Kidney (tissue), 14 donors: ENCODE data around the gene FGB. TPM values are rescaled to one million over a fixed set of nuclear protein-coding genes. Genes with fewer than 3 reads are reported as not detected.
A peak's percentile ranks its signal among the peaks of the same experiment; 100 is the strongest.

Experiments
- DNase-seq, 5 donors: peaks; one replicate each; pipeline ENCODE4 v3.0.0-alpha.2; 2013 to 2020
- FAIRE-seq: peaks from 2 replicates; lab custom pipeline; 2012; peaks lifted over from hg19 to GRCh38; lab: Jason Lieb, UNC
- H3K27ac ChIP-seq, 2 donors: one replicate each; pipeline ENCODE4 v1.7.0; 2013; ENCODE audit warnings: low read depth in 2 of 2, low read length in 2 of 2, inconsistent platforms in 1 of 2
- H3K27me3 ChIP-seq: one replicate; pipeline ENCODE4 v1.7.1; 2013; ENCODE audit warnings: low read length, inconsistent platforms; ENCODE audit not compliant: control insufficient read depth, insufficient read depth
- H3K36me3 ChIP-seq, 3 donors: one replicate each; pipeline versions ENCODE4 v1.7.0 to v1.7.1; 2013; ENCODE audit warnings: low read length in 3 of 3, control low read depth in 1 of 3, inconsistent platforms in 1 of 3; ENCODE audit not compliant: insufficient read depth in 3 of 3, control insufficient read depth in 2 of 3
- H3K4me1 ChIP-seq, 3 donors: one replicate each; pipeline versions ENCODE4 v1.7.0 to v1.7.1; 2013; ENCODE audit warnings: low read length in 3 of 3, inconsistent platforms in 1 of 3, low read depth in 1 of 3; ENCODE audit not compliant: control insufficient read depth in 2 of 3, insufficient read depth in 2 of 3
- H3K4me3 ChIP-seq, 3 donors: one replicate each; pipeline versions ENCODE4 v1.7.0 to v1.8.1; 2013; ENCODE audit warnings: low read length in 3 of 3, control low read depth in 1 of 3, inconsistent platforms in 1 of 3
- H3K9ac ChIP-seq, 3 donors: one replicate each; pipeline versions ENCODE4 v1.7.0 to v1.7.1; 2013; ENCODE audit warnings: low read length in 3 of 3, control low read depth in 1 of 3, inconsistent platforms in 1 of 3
- H3K9me3 ChIP-seq, 3 donors: one replicate each; pipeline versions ENCODE4 v1.7.0 to v1.7.1; 2013; ENCODE audit warnings: low read length in 3 of 3, control low read depth in 1 of 3, inconsistent platforms in 1 of 3; ENCODE audit not compliant: control insufficient read depth in 2 of 3, insufficient read depth in 1 of 3
- intact Hi-C: fragments of 100-400 bp; cut with DNase I; formaldehyde crosslinking; loops from one replicate; pipeline ENCODE4 v1.11.1; 2022
- polyA plus RNA-seq: library from polyadenylated mRNA; stranded (reverse); fragments of 350-450 nt; fragmentation: Illumina TruSeq; extraction: RNeasy Lipid Tissue Mini Kit (QIAGEN cat#74804); gene quantifications from one replicate; pipeline ENCODE4 v1.2.3, GENCODE V29; 2014; ENCODE audit warnings: low read depth, low replicate concordance; ENCODE audit not compliant: insufficient read depth
- total RNA-seq: library from RNA; stranded (reverse); fragmentation: NEBNext Ultra II Directional; extraction: Animal tissue kit (Norgen Biotek cat#: 25700); gene quantifications from one replicate; pipeline ENCODE4 v1.2.1, GENCODE V29; 2021
- TF ChIP-seq, protein P1 (sequence below): IDR thresholded peaks from 3 replicates; pipeline ENCODE4 v1.5.1; 2012; ENCODE audit warnings: mild to moderate bottlenecking, moderate library complexity, borderline replicate concordance; ENCODE audit not compliant: insufficient read depth; ENCODE audit errors: extremely low read depth
- donor health status: control.
- donor health status: control.
- donor health status: control.
- donor health status: control.
- donor health status: control.
- donor health status: DM: yes; HTN: yes; CAD: no.
- donor health status: Normal renal cell carcinoma (clear cell type).

Gene FGB
- total and polyA plus RNA-seq, 2 donors from 2014 or later, result 23.5 to 42.5 TPM

DNA sequence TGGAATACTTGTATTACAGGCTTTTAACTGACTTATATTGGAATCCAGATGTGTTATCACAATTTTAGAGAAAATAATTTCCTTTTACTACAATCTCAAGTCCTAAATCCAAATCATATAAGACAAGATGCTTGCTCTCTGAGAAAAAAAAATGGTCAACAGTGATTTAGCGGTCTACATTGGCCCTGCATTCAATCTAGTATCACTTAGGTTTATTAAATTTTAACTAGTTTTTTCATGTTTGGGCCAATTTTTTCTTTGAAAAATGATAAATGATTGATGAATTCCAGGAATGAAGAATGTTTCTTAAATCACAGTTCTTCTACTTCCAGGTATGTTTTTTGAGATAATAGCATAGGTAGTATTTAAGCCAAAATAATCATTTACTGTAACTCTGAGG is 52.4 kb downstream of the FGB start:
- TF ChIP-seq, protein P1, sequence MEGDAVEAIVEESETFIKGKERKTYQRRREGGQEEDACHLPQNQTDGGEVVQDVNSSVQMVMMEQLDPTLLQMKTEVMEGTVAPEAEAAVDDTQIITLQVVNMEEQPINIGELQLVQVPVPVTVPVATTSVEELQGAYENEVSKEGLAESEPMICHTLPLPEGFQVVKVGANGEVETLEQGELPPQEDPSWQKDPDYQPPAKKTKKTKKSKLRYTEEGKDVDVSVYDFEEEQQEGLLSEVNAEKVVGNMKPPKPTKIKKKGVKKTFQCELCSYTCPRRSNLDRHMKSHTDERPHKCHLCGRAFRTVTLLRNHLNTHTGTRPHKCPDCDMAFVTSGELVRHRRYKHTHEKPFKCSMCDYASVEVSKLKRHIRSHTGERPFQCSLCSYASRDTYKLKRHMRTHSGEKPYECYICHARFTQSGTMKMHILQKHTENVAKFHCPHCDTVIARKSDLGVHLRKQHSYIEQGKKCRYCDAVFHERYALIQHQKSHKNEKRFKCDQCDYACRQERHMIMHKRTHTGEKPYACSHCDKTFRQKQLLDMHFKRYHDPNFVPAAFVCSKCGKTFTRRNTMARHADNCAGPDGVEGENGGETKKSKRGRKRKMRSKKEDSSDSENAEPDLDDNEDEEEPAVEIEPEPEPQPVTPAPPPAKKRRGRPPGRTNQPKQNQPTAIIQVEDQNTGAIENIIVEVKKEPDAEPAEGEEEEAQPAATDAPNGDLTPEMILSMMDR, result no peak
- H3K36me3 ChIP-seq, result no peaks in the 10 kb centered on the region
- H3K4me1 ChIP-seq, result no peaks in the 10 kb centered on the region
- H3K9me3 ChIP-seq, result no peaks in the 10 kb centered on the region
- H3K27me3 ChIP-seq, result no peaks in the 10 kb centered on the region
- H3K9ac ChIP-seq, result no peak overlapping the region
- H3K4me3 ChIP-seq, result no peak overlapping the region
- FAIRE-seq (peak; percentile 25), DNase-seq (no peak)
- intact Hi-C loops, result no loop called here
- H3K27ac ChIP-seq, result no peak overlapping the region

DNA sequence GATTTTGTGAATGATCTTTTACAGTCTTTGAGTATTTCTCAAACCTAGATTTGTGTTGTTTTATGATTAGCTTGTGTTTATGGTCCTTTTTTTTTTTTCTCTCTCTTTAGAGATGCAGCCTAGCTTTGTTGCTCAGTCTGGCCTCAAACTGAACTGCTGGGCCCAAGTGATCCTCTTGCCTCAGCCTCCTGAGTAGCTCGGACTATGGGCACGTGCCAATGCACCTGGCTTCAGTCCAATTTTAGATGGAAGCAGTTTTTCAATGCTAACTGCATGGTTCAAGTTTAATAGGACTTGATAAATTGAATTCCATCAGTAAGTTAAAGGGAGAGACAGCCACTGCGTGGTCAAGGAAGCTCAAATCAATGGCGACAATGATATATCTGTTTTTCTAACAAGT is 53.5 kb downstream of the FGB start:
- Histone ChIP-seq H3K4me3 (peak overlapping the region in 1 of 3 donors; percentile 9), H3K9ac (no peak overlapping the region), H3K36me3 (no peaks in the 10 kb centered on the region), H3K27ac (peak overlapping the region in 1 of 2 donors; percentile 8), H3K9me3 (no peaks in the 10 kb centered on the region), H3K4me1 (no peaks in the 10 kb centered on the region), H3K27me3 (no peaks in the 10 kb centered on the region)
- TF ChIP-seq, protein P1, result no peak
- no peak for DNase-seq
- intact Hi-C loops, result no loop called here
- no peak for FAIRE-seq

DNA sequence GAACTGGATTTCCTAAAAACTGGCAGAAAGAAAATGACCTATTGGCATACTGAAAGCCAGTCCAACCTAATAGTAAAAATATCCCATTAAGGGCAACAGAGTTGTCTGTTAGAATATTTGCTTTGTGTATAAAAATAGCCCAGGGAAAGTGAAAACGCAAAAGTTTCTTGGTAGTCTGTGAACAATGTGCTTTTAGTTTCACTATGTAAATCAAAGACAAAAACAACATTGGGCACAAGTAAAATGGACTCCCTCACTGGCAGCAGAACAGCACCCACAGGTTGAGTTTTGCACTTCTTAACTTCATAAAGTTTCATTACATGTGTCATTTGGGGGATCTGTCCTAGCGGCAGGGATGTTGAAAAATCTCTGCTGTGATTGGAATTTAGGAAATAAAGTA is 53.9 kb downstream of the FGB start:
- DNase-seq (peak in 1 of 5 donors; percentile 4), FAIRE-seq (no peak)
- H3K4me3 ChIP-seq, result peak overlapping the region in 1 of 3 donors; percentile 9
- H3K27ac ChIP-seq, result no peak overlapping the region
- no peaks in the 10 kb centered on the region for H3K27me3 ChIP-seq
- intact Hi-C loops, result no loop called here
- TF ChIP-seq, protein P1, result no peak
- no peaks in the 10 kb centered on the region for H3K9me3 ChIP-seq
- no peaks in the 10 kb centered on the region for H3K36me3 ChIP-seq
- H3K9ac ChIP-seq, result no peak overlapping the region
- no peaks in the 10 kb centered on the region for H3K4me1 ChIP-seq

DNA sequence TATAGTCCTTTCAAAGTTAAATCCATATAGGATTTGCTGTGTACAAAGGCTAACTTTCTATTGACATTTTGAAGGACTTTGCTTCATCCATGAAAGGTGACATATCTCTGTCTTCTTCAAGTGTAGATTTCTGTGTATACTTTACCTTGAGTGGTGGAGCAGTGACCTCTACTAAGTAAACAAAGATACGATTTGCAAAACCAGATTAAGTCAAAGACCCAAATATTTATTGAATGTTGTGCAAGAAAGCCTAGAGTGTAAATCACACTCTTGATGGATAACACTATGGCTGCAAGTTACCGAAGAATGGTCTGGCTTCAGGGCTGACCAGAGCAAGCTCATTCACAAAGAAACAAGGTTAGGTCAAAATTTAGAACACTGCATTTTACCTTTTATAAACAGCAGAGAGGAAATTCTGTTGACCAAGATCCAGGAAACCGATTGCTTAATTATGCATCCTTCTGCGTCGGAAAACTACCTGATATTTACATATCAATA is 55.1 kb downstream of the FGB start:
- no peak overlapping the region for H3K27ac ChIP-seq
- H3K4me1 ChIP-seq, result no peaks in the 10 kb centered on the region
- FAIRE-seq (no peak), DNase-seq (no peak)
- no peak overlapping the region for H3K9ac ChIP-seq
- H3K4me3 ChIP-seq, result no peak overlapping the region
- intact Hi-C loops, result no loop called here
- no peaks in the 10 kb centered on the region for H3K36me3 ChIP-seq
- no peaks in the 10 kb centered on the region for H3K27me3 ChIP-seq
- H3K9me3 ChIP-seq, result no peaks in the 10 kb centered on the region
- TF ChIP-seq, protein P1, result no peak
